OCI-LY1 (cell line): Measurements from ENCODE around the gene MAFG.

ENCODE experiments used
- EZH2 ChIP-seq: fragments of 200-600 bp; sonication (generic), shearing (Covaris generic); IDR thresholded peaks from 2 replicates; pipeline ENCODE4 v1.8.0; 2017; ENCODE audit warnings: borderline replicate concordance, mixed run types, mild to moderate bottlenecking, antibody characterized with exemption, low read length, moderate library complexity, mixed read lengths
- TF ChIP-seq, protein P1 (sequence below): fragments of 200-600 bp; sonication (generic), shearing (Covaris generic); IDR thresholded peaks from 2 replicates; pipeline ENCODE4 v1.5.1; 2017; ENCODE audit warnings: mild to moderate bottlenecking, antibody characterized with exemption, low read length, moderate library complexity, mixed read lengths

- TF ChIP-seq, protein P1, sequence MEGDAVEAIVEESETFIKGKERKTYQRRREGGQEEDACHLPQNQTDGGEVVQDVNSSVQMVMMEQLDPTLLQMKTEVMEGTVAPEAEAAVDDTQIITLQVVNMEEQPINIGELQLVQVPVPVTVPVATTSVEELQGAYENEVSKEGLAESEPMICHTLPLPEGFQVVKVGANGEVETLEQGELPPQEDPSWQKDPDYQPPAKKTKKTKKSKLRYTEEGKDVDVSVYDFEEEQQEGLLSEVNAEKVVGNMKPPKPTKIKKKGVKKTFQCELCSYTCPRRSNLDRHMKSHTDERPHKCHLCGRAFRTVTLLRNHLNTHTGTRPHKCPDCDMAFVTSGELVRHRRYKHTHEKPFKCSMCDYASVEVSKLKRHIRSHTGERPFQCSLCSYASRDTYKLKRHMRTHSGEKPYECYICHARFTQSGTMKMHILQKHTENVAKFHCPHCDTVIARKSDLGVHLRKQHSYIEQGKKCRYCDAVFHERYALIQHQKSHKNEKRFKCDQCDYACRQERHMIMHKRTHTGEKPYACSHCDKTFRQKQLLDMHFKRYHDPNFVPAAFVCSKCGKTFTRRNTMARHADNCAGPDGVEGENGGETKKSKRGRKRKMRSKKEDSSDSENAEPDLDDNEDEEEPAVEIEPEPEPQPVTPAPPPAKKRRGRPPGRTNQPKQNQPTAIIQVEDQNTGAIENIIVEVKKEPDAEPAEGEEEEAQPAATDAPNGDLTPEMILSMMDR = no peak
- TF ChIP-seq EZH2 = no peak
These were observed 49.2 kb downstream of the MAFG start for GRCh38 chr17:81878294-81878693.
